Lower leg skin (tissue), 4 donors: Measurements from ENCODE around the gene P2RY2. TPM values are rescaled to one million over a fixed set of nuclear protein-coding genes. Genes with fewer than 3 reads are reported as not detected.

Experiments
- DNase-seq, 2 donors: peaks; one replicate each; pipeline ENCODE4 v3.0.0-alpha.2; 2019; ENCODE audit warnings: low spot score in 2 of 2
- H3K4me3 ChIP-seq: fragments of 200-600 bp; sonication (generic); 2 replicates; pipeline ENCODE4 v1.5.1; 2017; ENCODE audit warnings: mild to moderate bottlenecking, low read depth; ENCODE audit not compliant: poor library complexity, severe bottlenecking
- POLR2A ChIP-seq, 2 donors: fragments of 450-650 bp; IDR thresholded peaks; one replicate each; pipeline ENCODE4 v1.6.1; 2016 to 2017; ENCODE audit warnings: antibody characterized with exemption in 2 of 2, mild to moderate bottlenecking in 1 of 2, moderate library complexity in 1 of 2
- WGBS, 2 donors: methylation state at CpG; one replicate each; pipeline ENCODE4 v1.1.5; 2018; 5-methylcytosine and 5-hydroxymethylcytosine counted together
- intact Hi-C: fragments of 100-400 bp; cut with DNase I; formaldehyde crosslinking; loops from one replicate; pipeline ENCODE4 v1.15.0; 2023; ENCODE audit warnings: low total_unique reads
- total RNA-seq, 4 donors: library from RNA; depleted of rRNA; stranded (reverse); fragments of >200 nt; gene quantifications; one replicate each; pipeline ENCODE4 v1.1.0, GENCODE V29; 2016
- TF ChIP-seq, protein P1 (sequence below), 3 donors: fragments of 450-650 bp; IDR thresholded peaks; one replicate each; pipeline ENCODE4 v1.5.1; 2016; ENCODE audit warnings: antibody characterized with exemption in 3 of 3, mild to moderate bottlenecking in 3 of 3, moderate library complexity in 2 of 3

P2RY2 gene
- total RNA-seq, 4 donors from 2014 or later: 3.2 to 8.7 (median 5.1) TPM

DNA sequence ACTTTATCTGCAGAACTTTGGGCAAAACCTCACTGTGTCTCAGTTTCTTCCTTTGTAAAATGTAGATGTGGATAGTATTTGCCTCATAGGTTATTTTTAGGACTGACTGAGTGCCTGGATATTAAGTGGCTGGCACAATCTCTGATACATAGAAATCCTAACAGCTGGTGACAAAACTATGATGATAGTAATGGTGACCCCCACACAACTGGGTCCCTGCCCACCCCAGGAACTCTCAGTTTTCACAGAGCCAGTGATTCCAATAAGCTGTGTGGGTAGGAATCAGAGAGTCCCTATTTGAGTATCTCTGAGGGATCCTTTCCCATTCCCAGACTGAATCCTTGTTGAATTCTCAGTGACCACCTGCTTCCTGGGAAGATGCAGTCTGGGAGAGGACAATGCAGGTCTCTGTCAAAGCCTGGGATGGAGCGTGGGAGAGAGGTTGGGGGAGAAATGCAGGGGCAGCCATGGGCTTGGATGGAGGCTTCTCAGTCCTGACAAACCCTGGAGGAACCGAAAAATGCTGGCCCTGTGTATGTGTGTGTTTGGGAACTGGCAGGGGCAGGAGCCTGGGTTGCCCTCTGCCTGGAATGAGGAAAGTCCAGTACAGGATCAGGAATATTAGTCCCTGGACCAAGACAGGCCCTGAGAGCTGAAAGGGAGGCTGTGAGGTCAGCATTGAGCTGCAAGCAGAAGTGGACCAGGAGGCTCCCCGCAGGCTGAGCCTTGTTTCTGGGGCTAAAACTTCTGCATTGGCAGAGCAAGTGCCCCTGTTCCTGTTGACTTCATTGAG is 48.0 kb downstream of the P2RY2 start:
- WGBS, 2 donors: 84 to 91% methylated on average over 3 of the region's 3 CpGs
- intact Hi-C loops: no loop called here

GRCh38 chr11:73266646-73267020 is 48.6 kb downstream of the P2RY2 start:
- peak in 1 of 2 donors; percentile 72 for DNase-seq
- 78 to 93% methylated on average over 4 of the region's 4 CpGs for WGBS, 2 donors
- intact Hi-C loops: no loop called here
- no peak overlapping the region for H3K4me3 ChIP-seq
- TF ChIP-seq POLR2A (IDR thresholded peaks at IDR 0.05): no peak
- TF ChIP-seq, protein P1, sequence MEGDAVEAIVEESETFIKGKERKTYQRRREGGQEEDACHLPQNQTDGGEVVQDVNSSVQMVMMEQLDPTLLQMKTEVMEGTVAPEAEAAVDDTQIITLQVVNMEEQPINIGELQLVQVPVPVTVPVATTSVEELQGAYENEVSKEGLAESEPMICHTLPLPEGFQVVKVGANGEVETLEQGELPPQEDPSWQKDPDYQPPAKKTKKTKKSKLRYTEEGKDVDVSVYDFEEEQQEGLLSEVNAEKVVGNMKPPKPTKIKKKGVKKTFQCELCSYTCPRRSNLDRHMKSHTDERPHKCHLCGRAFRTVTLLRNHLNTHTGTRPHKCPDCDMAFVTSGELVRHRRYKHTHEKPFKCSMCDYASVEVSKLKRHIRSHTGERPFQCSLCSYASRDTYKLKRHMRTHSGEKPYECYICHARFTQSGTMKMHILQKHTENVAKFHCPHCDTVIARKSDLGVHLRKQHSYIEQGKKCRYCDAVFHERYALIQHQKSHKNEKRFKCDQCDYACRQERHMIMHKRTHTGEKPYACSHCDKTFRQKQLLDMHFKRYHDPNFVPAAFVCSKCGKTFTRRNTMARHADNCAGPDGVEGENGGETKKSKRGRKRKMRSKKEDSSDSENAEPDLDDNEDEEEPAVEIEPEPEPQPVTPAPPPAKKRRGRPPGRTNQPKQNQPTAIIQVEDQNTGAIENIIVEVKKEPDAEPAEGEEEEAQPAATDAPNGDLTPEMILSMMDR (IDR thresholded peaks at IDR 0.05): no peak

More for the DNA sequence above, 48.0 kb downstream of the P2RY2 start:
- no peak for DNase-seq
- H3K4me3 ChIP-seq: no peak overlapping the region
- TF ChIP-seq, protein P1 (IDR thresholded peaks at IDR 0.05): no peak
- no peak for TF ChIP-seq POLR2A (IDR thresholded peaks at IDR 0.05)

- no peak overlapping the region for H3K4me3 ChIP-seq
- TF ChIP-seq, protein P1 (IDR thresholded peaks at IDR 0.05): no peak
- TF ChIP-seq POLR2A (IDR thresholded peaks at IDR 0.05): no peak
- intact Hi-C loops: no loop called here
- 65 to 91% methylated on average over 3 of the region's 3 CpGs for WGBS, 2 donors
- peak in 1 of 2 donors; percentile 50 for DNase-seq
Measured at GRCh38 chr11:73267122-73267846, 49.2 kb downstream of the P2RY2 start.

DNA sequence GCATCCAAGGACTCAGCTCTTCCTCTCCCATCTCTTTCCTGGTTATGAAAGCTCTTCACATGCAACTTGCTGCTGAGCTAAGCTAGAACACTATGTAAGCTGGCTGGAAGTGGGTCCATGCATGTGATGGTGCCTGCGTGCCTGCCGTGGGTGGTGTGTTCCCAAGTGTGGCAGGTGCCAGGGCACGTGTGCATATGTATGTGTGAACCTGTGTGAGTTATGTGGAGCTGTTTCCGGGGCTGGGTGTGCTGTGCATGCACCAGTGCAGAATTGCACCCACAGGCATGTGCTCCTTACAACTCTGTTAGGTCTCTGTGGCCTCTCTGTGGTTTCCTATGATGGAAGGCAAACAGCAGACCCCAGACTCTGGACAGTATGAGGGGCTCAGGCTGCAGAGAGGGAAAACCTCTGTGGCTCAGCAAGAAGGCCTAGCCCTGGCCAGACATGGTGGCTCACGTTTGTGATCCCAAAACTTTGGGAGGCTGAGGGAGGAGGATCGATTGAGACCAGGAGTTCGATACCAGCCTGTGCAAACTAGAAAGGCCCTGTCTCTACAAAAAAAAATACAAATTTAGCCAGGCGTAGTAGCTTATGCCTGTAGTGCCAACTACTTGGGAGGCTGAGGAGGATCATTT is 49.9 kb downstream of the P2RY2 start:
- H3K4me3 ChIP-seq: no peak overlapping the region
- peak in 1 of 2 donors; percentile 56 for DNase-seq
- TF ChIP-seq, protein P1 (IDR thresholded peaks at IDR 0.05): no peak
- no peak for TF ChIP-seq POLR2A (IDR thresholded peaks at IDR 0.05)
- intact Hi-C loops: no loop called here
- WGBS, 2 donors: 81 to 90% methylated on average over 8 of the region's 8 CpGs

DNA sequence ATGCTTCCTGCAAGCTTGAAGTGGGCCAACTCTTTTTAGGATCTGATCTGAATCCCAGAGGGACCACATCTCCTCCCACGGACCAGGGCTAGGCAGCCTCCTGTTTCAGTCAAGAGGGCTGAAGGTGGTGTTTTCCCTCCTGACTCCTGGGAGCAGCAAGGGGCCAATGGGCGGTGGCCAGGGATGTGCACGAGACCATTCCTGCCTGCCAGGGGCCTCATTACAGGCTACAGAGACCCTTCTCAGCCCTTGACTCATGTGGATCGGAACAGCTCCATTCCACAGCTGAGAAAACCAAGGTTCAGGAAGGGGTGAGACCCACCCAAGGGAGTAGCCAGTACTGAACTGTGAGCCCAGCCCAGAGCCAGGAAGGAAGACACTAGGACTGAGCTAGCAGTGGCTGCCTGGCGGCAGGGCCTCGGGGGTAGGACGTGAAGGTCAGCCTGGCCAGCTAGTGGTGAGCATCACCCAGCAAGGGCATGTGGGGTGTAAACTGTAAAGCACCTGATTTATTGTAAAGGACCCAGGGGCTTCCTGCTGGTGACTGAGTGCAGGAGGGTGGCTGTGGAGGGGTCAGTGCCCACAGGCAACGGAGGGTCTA is 50.7 kb downstream of the P2RY2 start:
- peak in 1 of 2 donors; percentile 76 for DNase-seq
- no peak for TF ChIP-seq POLR2A (IDR thresholded peaks at IDR 0.05)
- TF ChIP-seq, protein P1 (IDR thresholded peaks at IDR 0.05): no peak
- intact Hi-C loops: no loop called here
- no peak overlapping the region for H3K4me3 ChIP-seq
- WGBS, 2 donors: 87 to 95% methylated on average over 6 to 8 of the region's 8 CpGs
